Measurements from ENCODE around the gene TAF7L. TPM values are rescaled to one million over a fixed set of nuclear protein-coding genes. Genes with fewer than 3 reads are reported as not detected.
"Not testable (repeated sequence)": the region's sequence is repeated elsewhere in the genome, so short reads cannot be mapped to it uniquely, and the experiment has no call there.

TAF7L gene, protein sequence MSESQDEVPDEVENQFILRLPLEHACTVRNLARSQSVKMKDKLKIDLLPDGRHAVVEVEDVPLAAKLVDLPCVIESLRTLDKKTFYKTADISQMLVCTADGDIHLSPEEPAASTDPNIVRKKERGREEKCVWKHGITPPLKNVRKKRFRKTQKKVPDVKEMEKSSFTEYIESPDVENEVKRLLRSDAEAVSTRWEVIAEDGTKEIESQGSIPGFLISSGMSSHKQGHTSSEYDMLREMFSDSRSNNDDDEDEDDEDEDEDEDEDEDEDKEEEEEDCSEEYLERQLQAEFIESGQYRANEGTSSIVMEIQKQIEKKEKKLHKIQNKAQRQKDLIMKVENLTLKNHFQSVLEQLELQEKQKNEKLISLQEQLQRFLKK
- total RNA-seq, result 0.16 TPM

GRCh38 chrX:101290957-101291603 is at the start of gene TAF7L:
Gene TAF7L (minus strand): TSS chrX:101291334. CDS start chrX:101287543, 3,791 bp downstream.
- no peak for DNase-seq

DNA sequence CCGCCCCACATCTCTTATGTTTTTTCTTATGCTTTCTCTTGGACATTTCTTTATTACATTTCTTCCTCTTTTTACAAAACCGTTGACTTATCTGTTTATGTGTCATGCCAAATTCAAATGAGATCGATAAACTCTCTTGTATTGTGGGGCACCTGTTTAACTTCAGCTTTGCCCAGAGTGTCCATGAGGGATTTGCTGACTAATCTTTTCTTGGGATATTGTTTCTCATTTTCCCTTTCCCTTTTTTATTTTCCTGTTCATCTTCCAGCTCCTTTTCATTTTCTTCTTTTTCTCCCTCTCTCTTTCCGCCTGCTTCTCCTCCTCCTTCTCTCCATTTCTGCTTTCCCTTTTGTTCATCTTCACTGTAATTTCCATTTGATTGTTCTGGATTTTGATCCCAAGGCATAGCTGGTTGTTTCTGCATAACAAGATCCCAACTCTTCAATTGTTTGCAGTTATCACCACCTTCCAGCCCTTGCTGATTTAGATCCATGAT is 46.7 kb upstream of the TAF7L start:
- no peak for DNase-seq

- not testable (repeated sequence) for DNase-seq
These were observed 43.2 kb upstream of the TAF7L start for GRCh38 chrX:101334310-101334709.

DNA sequence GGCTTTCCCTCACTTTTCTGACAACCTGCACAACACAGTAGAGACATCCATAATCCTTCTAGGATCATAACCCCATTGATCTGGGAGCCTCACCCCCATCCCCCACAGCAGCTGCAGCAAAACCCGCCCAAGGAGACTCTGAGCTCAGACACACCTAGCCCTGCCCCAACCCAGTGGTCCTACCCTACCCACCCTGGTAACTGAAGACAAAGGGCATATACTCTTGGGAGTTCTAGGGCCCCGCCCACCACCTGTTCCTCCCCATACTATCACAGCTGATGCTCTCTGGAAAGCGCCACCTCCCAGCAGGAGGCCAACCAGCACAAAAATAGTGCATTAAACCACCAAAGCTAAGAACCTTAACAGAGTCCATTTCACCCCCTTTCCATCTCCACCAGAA is 35.5 kb upstream of the TAF7L start:
- not testable (repeated sequence) for DNase-seq

GRCh38 chrX:101303790-101304189 is 12.7 kb upstream of the TAF7L start:
- DNase-seq, result no peak

- DNase-seq, result not testable (repeated sequence)
These were observed 4.5 kb upstream of the TAF7L start for GRCh38 chrX:101295603-101296002.

DNA sequence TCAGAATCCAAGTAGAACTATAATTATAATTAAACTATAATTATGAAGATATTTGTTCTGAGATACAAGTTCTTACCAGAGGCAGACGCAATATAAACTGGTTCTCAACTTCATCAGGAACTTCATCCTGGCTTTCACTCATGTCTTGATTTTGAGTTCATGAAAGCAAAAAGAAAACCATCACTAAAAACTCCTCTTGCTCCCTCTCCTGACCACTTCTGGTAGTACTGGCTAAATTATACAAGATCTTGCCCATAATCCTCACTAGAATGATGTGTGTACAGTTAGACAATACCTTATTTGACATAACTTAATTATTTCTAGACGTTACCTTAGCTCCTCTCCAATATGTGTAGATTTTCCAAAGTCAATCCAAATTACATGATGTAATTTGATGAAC is 3.7 kb downstream of the TAF7L start:
- no peak for DNase-seq

DNA sequence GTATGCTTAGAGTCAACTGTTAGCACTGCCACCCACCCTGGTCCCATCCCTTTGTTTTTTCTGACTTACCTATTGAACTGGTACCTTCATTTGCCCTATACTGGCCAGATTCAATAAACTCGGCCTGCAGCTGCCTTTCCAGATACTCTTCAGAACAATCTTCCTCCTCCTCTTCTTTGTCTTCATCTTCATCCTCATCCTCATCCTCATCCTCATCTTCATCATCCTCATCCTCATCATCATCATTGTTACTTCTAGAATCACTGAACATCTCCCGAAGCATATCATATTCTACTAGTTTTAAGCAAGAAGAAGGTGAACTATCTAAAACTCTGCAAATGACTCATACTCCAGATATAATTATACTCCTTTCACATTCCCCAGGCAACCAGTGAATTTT is 14.9 kb downstream of the TAF7L start:
- no peak for DNase-seq

- DNase-seq, result no peak
These were observed 16.9 kb downstream of the TAF7L start for GRCh38 chrX:101274198-101274597.

DNA sequence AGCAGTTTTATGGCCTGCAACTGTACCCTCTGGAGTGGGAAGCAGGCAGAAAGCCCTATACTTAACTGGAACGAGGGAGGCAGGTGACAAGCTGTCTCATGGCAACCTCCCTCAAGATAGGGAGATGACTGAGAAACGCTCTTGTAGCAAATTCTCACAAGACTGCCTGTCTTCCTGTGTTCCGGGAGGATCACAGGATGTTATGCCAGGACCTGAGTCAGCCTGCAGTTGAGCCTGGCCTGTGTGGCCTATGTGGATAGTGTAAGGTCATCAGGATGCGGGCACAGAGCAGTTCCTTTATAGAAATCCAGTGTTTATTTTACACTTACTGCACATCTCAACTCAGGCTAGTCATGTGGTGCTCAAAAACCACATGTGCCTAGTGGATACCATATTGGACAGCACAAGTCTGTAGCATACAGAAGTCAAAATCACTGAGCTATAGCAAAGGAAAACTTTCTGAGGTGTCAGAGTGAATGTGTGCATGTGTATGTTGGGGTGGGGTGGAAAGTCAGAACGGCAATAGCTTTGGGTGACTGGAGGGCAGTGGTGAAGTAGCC is 25.2 kb downstream of the TAF7L start:
- peak; percentile 4 for DNase-seq

DNA sequence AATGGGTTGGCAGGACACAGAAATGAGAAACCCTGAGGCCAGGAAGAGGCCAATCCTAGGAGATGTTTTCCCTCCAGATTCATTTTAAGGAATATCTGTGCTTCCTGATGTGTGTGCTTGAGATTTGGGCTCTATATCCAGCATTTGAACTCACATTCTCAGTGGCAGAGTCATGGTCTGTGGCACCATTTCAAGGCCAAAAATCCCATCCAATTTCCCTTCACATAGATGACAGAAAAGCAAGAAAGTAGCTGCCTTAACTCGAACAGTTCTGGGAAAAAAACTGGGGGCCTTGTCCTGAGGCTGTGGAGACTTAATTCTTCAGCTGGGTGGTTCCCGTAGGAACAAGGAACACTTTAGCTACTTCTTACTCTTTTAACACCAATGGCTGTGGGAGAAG is 27.4 kb downstream of the TAF7L start:
- DNase-seq, result no peak

- no peak for DNase-seq
These were observed 28.5 kb downstream of the TAF7L start for GRCh38 chrX:101262590-101262989.

GRCh38 chrX:101260435-101260834 is 30.7 kb downstream of the TAF7L start:
- DNase-seq, result no peak

DNA sequence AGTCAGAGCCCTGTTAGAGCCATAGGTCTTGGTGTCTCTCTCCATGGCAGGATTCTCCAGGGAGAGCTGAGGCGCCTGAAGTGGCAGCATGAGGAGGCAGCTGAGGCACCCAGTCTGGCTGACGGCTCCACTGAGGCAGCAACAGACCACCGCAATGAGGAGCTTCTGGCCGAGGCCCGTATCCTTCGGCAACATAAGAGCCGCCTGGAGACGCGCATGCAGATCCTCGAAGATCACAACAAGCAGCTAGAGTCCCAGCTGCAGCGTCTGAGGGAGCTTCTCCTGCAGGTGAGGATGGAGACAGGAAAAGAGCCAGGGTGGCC is 32.9 kb downstream of the TAF7L start:
- DNase-seq, result no peak

- no peak for DNase-seq
These were observed 33.5 kb downstream of the TAF7L start for GRCh38 chrX:101257448-101258258.

DNA sequence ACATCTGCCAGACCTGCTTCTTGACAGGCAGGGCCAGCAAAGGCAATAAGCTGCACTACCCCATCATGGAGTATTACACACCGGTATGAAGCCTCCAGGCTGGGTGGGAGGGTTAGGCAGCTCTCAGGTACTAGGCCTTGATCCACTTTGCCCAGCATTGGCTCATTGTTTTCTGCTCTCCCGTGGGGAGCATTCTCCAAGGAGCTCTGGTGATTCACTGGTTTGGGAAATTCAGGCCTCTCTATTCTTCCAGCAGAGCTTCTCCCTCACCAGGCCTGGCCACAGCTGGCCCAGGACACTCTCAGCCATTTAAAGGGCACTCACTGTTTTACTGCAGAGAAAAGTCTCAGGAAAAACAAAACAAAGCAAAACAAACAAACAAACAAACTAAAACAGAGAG is 38.5 kb downstream of the TAF7L start:
- no peak for DNase-seq

- no peak for DNase-seq
These were observed 49.6 kb downstream of the TAF7L start for GRCh38 chrX:101241531-101241930.

- DNase-seq, result no peak
These were observed 54.1 kb downstream of the TAF7L start for GRCh38 chrX:101237041-101237440.

DNA sequence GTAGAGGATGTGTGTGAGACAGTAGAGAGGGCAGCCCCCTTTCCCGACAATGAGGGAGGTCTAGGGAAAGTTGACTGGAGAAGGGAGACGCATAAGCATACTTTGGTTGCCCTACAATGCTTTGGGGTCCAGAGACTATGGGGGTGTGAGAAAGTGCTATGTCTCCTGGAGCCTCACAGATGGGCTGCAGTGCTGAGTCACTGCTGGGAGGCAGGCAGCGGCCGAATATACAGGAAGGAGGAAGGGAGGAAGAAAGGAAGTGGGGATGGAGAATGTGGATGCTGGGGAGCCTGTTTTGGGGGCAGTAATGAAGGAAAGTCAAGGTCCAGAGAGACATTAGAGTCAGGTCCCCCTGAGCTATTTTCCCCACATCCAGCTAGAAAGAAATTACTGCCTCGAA is 58.8 kb downstream of the TAF7L start:
- no peak for DNase-seq

DNA sequence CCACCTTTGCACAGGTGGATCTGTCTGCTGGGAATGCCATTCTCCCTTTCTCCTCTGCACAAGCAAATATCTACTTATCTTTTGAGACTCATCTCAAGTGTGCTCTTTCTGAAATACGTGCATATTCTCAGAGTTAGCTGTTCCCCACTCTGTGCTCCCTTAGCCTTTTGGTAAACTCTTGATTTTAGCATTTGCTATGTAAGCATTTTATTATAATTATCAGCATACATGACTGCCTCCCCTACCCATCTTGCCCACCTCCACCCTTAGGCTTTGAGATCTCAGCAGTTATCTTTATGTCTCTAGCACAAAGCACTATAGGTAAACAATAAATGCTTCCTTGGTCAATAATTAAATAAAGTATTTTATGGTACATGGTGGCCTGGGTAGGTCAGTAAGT is 60.1 kb downstream of the TAF7L start:
- no peak for DNase-seq

- no peak for DNase-seq
These were observed 60.5 kb downstream of the TAF7L start for GRCh38 chrX:101230636-101231035.

DNA sequence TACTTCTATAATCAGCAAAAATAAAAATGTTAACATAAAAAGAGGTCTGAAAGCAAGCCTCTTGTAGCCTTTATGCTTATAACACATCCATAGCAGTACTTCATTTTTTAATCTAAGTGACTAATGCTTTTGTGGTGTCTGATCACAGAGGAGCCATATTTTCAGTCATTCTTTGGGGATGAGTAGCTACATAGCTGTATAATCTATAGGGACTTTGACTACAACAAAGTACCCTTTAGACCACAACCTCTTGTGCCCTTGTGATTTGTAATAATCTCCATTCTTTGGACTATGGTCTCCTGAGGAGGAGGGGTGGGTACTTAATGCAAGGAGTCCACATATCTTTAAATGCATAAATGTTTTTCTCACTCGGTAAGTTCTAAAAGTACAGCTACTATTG is 62.0 kb downstream of the TAF7L start:
- DNase-seq, result no peak

GRCh38 chrX:101223226-101223625 is 67.9 kb downstream of the TAF7L start:
- DNase-seq, result no peak
